CD4-positive, CD25-positive, alpha-beta regulatory T cell (primary cell): Measurements from ENCODE around the gene ADGRA1. TPM values are rescaled to one million over a fixed set of nuclear protein-coding genes. Genes with fewer than 3 reads are reported as not detected.
A peak's percentile ranks its signal among the peaks of the same experiment; 100 is the strongest.

Experiments used
- ATAC-seq, 2 donors: fragments of 150-1000 bp; cut with Tn5 transposase; one replicate each; pipeline ENCODE4 v1.10.0; 2021; ENCODE audit warnings: low read depth in 2 of 2, moderate number of reproducible peaks in 2 of 2, moderate library complexity in 1 of 2
- DNase-seq, 3 donors: peaks; one replicate each; pipeline versions ENCODE4 v3.0.0 to v3.0.0-alpha.2; 2012 to 2022; ENCODE audit warnings: mixed read lengths in 1 of 3
- H3K27ac ChIP-seq: one replicate; pipeline ENCODE4 v1.7.0; 2013; ENCODE audit warnings: mild to moderate bottlenecking, low read length; ENCODE audit not compliant: insufficient read depth, poor library complexity, severe bottlenecking
- H3K27me3 ChIP-seq: one replicate; pipeline ENCODE4 v1.7.0; 2013; ENCODE audit warnings: low read length; ENCODE audit not compliant: control insufficient read depth, insufficient read depth
- H3K36me3 ChIP-seq: one replicate; pipeline ENCODE4 v1.7.0; 2013; ENCODE audit warnings: mild to moderate bottlenecking, low read length, moderate library complexity; ENCODE audit not compliant: control insufficient read depth, insufficient read depth
- H3K4me1 ChIP-seq: 2 replicates; pipeline ENCODE4 v1.7.0; 2013; ENCODE audit warnings: mild to moderate bottlenecking, low read length; ENCODE audit not compliant: insufficient read depth, control insufficient read depth, poor library complexity, severe bottlenecking
- H3K4me3 ChIP-seq: one replicate; pipeline ENCODE4 v1.7.0; 2013; ENCODE audit warnings: low read depth, mild to moderate bottlenecking, low read length, moderate library complexity
- H3K9me3 ChIP-seq, 2 experiments: 1 replicate in 1 of 2; 2 replicates in 1 of 2; pipeline ENCODE4 v1.7.0; 2013; ENCODE audit warnings: low read length in 2 of 2, mild to moderate bottlenecking in 1 of 2, moderate library complexity in 1 of 2; ENCODE audit not compliant: control insufficient read depth in 2 of 2
- H3K27ac Mint-ChIP-seq, 3 donors: one replicate each; pipeline ENCODE4 v1.8.0; 2020 to 2022; ENCODE audit warnings: mild to moderate bottlenecking in 3 of 3, mixed read lengths in 3 of 3, moderate library complexity in 2 of 3
- H3K27me3 Mint-ChIP-seq: one replicate; pipeline ENCODE4 v1.8.0; 2022; ENCODE audit warnings: mild to moderate bottlenecking, mixed read lengths
- H3K36me3 Mint-ChIP-seq: one replicate; pipeline ENCODE4 v1.8.0; 2020; ENCODE audit warnings: mixed read lengths
- H3K4me1 Mint-ChIP-seq, 4 donors: one replicate each; pipeline ENCODE4 v1.8.0; 2020 to 2022; ENCODE audit warnings: mixed read lengths in 4 of 4, mild to moderate bottlenecking in 1 of 4
- H3K4me3 Mint-ChIP-seq, 4 donors: one replicate each; pipeline ENCODE4 v1.8.0; 2020 to 2022; ENCODE audit warnings: mild to moderate bottlenecking in 4 of 4, mixed read lengths in 4 of 4, moderate library complexity in 3 of 4
- H3K9me3 Mint-ChIP-seq, 7 donors: one replicate each; pipeline ENCODE4 v1.8.0; 2020 to 2022; ENCODE audit warnings: mixed read lengths in 7 of 7, mild to moderate bottlenecking in 3 of 7, moderate library complexity in 2 of 7
- polyA plus RNA-seq, 4 donors: library from polyadenylated mRNA; unstranded; fragments of 300-500 nt; fragmentation: Illumina TruSeq; gene quantifications; one replicate each; pipeline ENCODE4 v1.2.3, GENCODE V29; 2021
- total RNA-seq: library from RNA; stranded (reverse); gene quantifications from one replicate; pipeline ENCODE4 v1.2.3, GENCODE V29; 2022

The ADGRA1 gene
- total and polyA plus RNA-seq, 5 donors from 2014 or later: not detected

DNA sequence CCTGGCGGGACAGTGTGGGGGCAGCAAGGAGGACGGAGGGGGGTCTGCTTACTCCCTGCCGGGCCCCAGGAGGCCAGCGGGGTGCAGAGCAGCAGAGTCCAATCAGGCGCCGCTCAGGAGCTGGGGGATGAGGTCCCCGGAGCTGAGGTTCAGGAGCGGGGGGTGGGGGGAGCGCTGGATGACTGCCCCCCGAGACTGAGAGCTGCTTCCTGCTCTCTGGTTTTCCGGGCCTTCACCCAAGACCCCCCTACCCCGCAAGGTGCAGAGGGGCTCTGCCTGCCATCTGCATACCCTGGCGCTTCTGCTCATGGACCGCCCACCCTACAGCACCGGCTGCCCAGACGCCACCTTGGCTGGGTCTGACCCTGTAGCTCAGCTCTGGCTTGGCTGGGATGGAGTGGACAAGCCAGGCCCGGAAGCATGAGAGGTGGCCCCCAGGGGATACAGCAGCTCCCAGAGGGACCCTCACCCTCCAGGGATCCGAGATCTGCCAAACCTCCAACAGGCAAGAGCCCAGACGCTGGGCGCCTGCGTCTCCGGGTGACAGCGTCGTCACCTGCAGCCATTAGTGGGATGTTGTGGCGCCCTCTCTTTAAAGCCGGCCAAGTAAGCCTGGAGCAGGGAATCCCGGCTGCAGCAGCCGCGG is 73.2 kb downstream of the ADGRA1 start:
- no peaks in the 10 kb centered on the region for H3K27me3 Mint-ChIP-seq
- H3K9me3 Mint-ChIP-seq: no peaks in the 10 kb centered on the region
- no peak for DNase-seq
- H3K27me3 ChIP-seq: no peaks in the 10 kb centered on the region
- H3K27ac Mint-ChIP-seq: no peak overlapping the region
- no peak overlapping the region for H3K4me3 ChIP-seq
- no peak for ATAC-seq
- H3K9me3 ChIP-seq: no peaks in the 10 kb centered on the region
- H3K4me1 ChIP-seq: peaks cover 5% of the 10 kb centered on the region
- no peaks in the 10 kb centered on the region for H3K36me3 Mint-ChIP-seq
- peaks cover 0 to 3% (median 0%) of the 10 kb centered on the region in 4 donors for H3K4me1 Mint-ChIP-seq
- H3K36me3 ChIP-seq: no peaks in the 10 kb centered on the region
- H3K4me3 Mint-ChIP-seq: peak overlapping the region in 2 of 4 donors; percentile 7 to 33
- no peak overlapping the region for H3K27ac ChIP-seq

DNA sequence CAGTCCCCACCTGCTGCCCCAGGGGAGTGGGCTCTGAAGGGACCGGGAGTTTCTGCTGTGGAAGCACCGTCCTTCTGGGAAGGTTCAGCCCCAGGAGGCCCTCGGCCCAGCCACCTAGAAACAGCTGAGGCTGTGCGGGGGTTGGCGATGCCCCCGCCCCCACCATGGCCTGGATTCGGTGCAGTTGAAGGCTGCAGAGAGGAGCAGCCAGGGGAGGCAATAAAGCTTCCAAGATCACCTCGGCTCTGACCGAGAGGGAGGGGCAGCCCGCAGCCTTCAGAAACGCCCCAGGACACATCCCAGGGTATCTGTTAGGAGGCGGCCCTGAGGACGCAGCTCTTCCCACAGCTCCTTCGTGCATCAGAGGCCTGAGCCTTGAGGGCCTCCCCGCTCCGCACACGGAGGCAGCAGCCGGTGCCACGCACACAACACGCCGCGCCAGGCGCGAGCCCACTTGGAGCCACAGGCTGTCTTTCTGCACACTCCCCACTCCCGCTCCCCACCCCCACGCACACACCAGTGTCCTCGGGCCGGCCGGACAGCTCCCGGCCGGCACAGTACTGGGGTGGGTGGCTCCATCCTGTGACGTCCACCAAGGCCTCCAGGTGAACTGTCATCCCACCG is 73.9 kb downstream of the ADGRA1 start:
- no peak overlapping the region for H3K4me3 ChIP-seq
- peaks cover 5% of the 10 kb centered on the region for H3K4me1 ChIP-seq
- Mint-ChIP-seq H3K27me3 (no peaks in the 10 kb centered on the region), H3K36me3 (no peaks in the 10 kb centered on the region), H3K4me3 (no peak overlapping the region), H3K27ac (no peak overlapping the region), H3K4me1 (peaks cover 0 to 3% (median 0%) of the 10 kb centered on the region in 4 donors), H3K9me3 (peaks cover 0 to 3% (median 0%) of the 10 kb centered on the region in 7 donors)
- no peak for ATAC-seq
- DNase-seq: no peak
- no peaks in the 10 kb centered on the region for H3K27me3 ChIP-seq
- H3K36me3 ChIP-seq: no peaks in the 10 kb centered on the region
- no peak overlapping the region for H3K27ac ChIP-seq
- H3K9me3 ChIP-seq: no peaks in the 10 kb centered on the region

DNA sequence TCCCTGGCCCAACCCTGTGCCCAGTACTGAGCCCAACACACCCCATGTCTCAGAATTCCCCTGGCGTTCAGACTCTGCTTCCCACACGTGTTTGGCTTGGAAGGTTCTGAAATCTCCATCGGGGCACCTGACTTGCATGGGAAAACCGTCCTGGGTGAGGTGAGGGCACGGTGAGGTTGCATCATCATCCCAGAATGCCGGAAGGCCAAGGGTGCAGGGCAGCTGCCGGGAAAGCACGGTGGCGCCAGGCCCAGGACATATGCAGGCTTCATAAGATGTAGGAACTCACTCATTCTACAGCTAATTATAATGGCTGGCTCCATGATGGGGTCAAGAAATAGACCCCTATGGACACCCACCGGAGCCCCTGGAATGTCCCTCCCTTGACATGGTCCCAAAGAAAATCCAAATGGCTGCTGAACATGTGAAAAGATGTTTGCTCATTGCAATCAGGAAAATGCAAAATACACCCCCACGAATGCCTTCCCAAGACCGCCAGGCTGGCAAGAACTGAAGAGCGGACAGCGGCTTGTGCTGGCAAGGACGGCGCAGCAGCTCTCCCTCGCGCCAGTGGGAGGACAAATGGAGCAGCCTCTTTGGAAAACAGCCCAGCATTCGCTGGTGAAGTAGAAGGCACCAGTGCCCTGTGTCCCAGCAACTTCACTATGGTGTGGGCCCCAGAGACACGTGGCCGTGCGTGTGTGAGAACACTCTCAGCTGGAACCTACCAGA is 74.6 kb downstream of the ADGRA1 start:
- ATAC-seq: no peak

DNA sequence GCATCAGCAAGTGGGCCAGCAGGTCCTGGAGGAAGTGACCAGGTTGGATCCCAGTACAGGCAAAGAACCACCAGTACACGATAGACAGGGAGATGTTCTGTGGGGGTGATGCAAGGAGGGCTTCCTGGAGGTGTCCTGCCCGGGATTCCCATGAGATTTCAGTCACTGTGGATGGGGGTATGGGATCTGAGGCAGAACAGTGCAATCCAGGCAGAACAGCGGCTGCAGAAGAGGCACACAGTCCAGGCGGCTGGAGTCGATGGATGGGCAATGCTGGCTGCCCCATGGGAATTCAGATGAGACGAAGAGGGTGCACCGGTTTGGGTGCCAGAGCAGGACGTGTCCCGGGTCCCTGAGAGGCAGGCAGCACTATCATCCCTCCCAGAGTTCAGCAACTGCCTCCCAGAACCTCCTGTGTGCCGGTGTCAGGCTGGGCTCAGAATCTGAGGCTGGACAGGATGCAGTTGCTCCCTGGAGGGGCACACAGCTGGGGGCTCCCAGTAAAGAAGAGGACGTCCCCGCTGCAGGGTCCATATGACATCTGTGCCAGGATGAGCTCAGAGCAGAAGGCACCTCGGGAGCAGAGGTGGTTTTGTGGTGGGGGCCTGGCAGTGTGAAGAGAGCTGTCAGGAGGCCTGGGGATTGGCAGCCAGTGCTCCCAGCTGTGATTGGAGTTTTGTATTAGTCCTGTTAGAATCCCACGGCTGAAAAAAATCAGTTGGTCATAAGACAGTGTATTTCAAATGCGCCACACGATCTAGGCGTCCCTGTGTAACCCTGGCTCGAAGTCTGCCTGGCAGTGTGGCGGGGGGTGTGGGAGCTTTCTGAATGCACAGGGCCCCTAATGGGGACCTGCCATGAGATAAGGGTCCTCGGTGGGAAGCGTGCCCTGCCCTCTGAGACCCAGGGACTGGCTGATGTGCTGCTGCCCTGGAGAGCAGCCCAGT is 75.5 kb downstream of the ADGRA1 start:
- H3K27me3 Mint-ChIP-seq: no peaks in the 10 kb centered on the region
- H3K36me3 ChIP-seq: no peaks in the 10 kb centered on the region
- H3K36me3 Mint-ChIP-seq: no peaks in the 10 kb centered on the region
- H3K9me3 ChIP-seq: no peaks in the 10 kb centered on the region
- peaks cover 0 to 3% (median 0%) of the 10 kb centered on the region in 4 donors for H3K4me1 Mint-ChIP-seq
- H3K4me3 ChIP-seq: no peak overlapping the region
- H3K27me3 ChIP-seq: no peaks in the 10 kb centered on the region
- no peak overlapping the region for H3K27ac ChIP-seq
- H3K4me3 Mint-ChIP-seq: peak overlapping the region in 1 of 4 donors; percentile 31
- H3K9me3 Mint-ChIP-seq: peaks cover 0 to 4% (median 0%) of the 10 kb centered on the region in 7 donors
- DNase-seq: no peak
- ATAC-seq: no peak
- H3K27ac Mint-ChIP-seq: no peak overlapping the region
- H3K4me1 ChIP-seq: peaks cover 5% of the 10 kb centered on the region

More for the DNA sequence above, 74.6 kb downstream of the ADGRA1 start:
- H3K27me3 Mint-ChIP-seq: no peaks in the 10 kb centered on the region
- no peaks in the 10 kb centered on the region for H3K9me3 ChIP-seq
- no peak overlapping the region for H3K4me3 ChIP-seq
- H3K36me3 Mint-ChIP-seq: no peaks in the 10 kb centered on the region
- peaks cover 0 to 4% (median 0%) of the 10 kb centered on the region in 7 donors for H3K9me3 Mint-ChIP-seq
- no peak overlapping the region for H3K4me3 Mint-ChIP-seq
- no peak for DNase-seq
- H3K4me1 Mint-ChIP-seq: peaks cover 0 to 3% (median 0%) of the 10 kb centered on the region in 4 donors
- no peak overlapping the region for H3K27ac ChIP-seq
- no peaks in the 10 kb centered on the region for H3K27me3 ChIP-seq
- no peaks in the 10 kb centered on the region for H3K36me3 ChIP-seq
- H3K27ac Mint-ChIP-seq: no peak overlapping the region
- peaks cover 5% of the 10 kb centered on the region for H3K4me1 ChIP-seq

DNA sequence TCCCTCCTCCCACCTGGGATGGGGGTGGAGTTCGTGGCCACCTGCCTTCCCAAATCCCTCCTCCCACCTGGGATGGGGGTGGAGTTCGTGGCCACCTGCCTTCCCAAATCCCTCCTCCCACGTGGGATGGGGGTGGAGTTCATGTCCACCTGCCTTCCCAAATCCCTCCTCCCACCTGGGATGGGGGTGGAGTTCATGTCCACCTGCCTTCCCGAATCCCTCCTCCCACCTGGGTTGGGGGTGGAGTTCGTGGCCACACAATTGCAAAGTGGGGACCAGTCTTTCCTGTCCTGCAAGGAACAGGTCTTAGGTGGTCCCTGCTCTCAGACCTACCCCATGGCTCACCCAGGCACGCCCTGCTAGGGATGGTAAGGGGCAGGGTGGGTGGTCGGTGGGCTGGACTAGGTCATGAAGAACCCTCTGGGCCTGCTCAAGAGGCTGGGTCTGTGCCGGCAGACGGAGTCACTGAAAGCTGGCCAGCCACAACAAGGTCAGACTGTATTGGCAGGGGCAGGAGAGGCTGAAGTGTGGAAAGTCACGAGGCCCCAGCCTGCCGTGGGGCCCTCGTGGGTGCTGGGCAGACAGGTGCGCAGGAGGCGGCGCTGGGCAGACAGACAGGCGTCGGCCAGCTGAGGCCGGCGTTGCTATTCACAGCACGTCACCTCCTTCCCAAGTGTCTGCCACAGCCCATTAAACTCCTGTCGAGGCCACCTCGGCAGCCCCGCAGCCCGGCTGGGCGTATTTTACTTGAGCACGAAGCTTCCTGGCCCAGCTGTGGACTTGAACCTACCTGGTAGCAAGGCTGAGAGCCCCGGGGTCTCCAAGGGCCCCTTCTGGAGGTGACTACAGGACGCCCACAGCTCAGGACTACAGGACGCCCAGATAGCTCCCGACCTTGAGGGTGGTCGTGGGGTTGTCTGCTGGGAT is 76.4 kb downstream of the ADGRA1 start:
- Mint-ChIP-seq H3K27ac (no peak overlapping the region), H3K4me1 (peaks cover 0 to 3% (median 0%) of the 10 kb centered on the region in 4 donors), H3K4me3 (no peak overlapping the region), H3K27me3 (no peaks in the 10 kb centered on the region), H3K36me3 (no peaks in the 10 kb centered on the region), H3K9me3 (peaks cover 0 to 4% (median 0%) of the 10 kb centered on the region in 7 donors)
- Histone ChIP-seq H3K9me3 (no peaks in the 10 kb centered on the region), H3K4me1 (peaks cover 5% of the 10 kb centered on the region), H3K27ac (no peak overlapping the region), H3K27me3 (no peaks in the 10 kb centered on the region), H3K36me3 (no peaks in the 10 kb centered on the region), H3K4me3 (no peak overlapping the region)
- DNase-seq (no peak), ATAC-seq (no peak)

DNA sequence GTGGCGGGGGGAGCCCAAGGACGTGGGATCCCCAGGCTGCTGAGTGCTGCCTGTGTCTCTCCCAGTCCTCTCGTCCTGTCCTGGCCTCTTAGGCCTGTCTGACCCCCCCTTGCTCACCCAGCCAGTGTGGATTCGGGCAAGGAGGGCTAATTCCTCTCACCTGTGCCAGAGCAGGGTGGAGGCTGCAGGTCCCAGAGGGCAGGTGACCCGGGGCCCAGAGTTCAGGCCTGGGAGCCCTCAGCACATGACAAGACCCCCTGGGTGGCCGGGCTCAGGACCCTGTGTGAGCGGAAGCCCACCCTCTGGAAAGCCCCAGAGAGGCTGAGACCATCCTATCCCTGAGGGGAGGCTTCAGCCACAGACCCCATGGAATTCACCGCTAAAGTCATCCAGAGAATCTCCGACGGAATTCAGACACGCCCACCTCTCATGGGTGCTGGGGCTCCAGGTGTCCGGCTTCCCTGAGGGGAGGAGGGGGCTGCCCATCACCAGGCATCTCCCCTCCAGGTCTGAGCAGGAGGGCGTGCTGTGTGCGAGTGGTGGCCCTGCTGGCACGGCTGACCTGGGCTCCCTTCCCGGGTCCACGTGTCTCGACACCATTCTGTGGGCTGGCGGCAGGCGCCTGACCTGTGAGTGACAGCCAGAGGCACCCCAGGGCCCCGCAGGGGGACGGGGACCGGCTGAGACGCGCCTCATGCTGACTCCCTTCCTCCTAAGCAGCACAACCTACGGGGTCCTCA is 77.3 kb downstream of the ADGRA1 start:
- Histone ChIP-seq H3K4me1 (peaks cover 5% of the 10 kb centered on the region), H3K36me3 (no peaks in the 10 kb centered on the region), H3K4me3 (no peak overlapping the region), H3K27ac (no peak overlapping the region), H3K9me3 (no peaks in the 10 kb centered on the region), H3K27me3 (no peaks in the 10 kb centered on the region)
- ATAC-seq: no peak
- no peak for DNase-seq
- Mint-ChIP-seq H3K9me3 (peaks cover 0 to 4% (median 0%) of the 10 kb centered on the region in 7 donors), H3K27me3 (no peaks in the 10 kb centered on the region), H3K27ac (no peak overlapping the region), H3K36me3 (no peaks in the 10 kb centered on the region), H3K4me1 (peaks cover 0 to 3% (median 0%) of the 10 kb centered on the region in 4 donors), H3K4me3 (no peak overlapping the region)
